ENCODE measurements around the gene COL23A1.

DNA sequence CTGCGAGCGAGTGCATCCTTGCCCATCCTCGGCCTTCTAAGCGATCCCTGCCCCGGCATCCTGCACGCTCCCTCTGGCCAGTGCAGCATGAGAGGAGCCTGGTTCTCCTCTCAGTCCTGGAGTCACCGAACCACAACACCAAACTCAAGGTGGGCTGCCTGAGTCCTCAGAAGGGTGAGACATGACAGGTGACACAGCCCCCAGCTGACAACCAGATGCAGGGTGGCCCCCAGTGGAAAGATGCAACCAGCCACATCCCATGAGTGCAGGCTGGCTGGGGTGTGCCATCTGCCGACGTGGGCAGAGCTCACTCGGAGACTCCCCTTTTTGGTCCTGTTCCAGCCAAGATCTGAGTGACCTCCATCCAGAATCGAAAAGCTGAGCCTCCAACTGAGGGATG lies 58.4 kb downstream of the COL23A1 start:
- TF ChIP-seq POLR2A (IDR thresholded peaks at IDR 0.05; ENCODE audit: low read depth) (no peak), POLR2AphosphoS5 (IDR thresholded peaks at IDR 0.05) (no peak), EP300 (IDR thresholded peaks at IDR 0.05) (no peak)
- TF ChIP-seq, protein P1, sequence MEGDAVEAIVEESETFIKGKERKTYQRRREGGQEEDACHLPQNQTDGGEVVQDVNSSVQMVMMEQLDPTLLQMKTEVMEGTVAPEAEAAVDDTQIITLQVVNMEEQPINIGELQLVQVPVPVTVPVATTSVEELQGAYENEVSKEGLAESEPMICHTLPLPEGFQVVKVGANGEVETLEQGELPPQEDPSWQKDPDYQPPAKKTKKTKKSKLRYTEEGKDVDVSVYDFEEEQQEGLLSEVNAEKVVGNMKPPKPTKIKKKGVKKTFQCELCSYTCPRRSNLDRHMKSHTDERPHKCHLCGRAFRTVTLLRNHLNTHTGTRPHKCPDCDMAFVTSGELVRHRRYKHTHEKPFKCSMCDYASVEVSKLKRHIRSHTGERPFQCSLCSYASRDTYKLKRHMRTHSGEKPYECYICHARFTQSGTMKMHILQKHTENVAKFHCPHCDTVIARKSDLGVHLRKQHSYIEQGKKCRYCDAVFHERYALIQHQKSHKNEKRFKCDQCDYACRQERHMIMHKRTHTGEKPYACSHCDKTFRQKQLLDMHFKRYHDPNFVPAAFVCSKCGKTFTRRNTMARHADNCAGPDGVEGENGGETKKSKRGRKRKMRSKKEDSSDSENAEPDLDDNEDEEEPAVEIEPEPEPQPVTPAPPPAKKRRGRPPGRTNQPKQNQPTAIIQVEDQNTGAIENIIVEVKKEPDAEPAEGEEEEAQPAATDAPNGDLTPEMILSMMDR (IDR thresholded peaks at IDR 0.05): no peak
